Mesenchymal stem cell (in vitro differentiated cells and primary cell): Measurements from ENCODE around the gene NLGN1.

ENCODE experiments used
- DNase-seq: peaks from one replicate; pipeline ENCODE4 v3.0.0-alpha.2; 2013
- H2AFZ ChIP-seq: one replicate; pipeline ENCODE4 v1.6.1; 2013; ENCODE audit warnings: low read depth, mild to moderate bottlenecking, control low read depth, inconsistent platforms, low read length, moderate library complexity
- H2AK5ac ChIP-seq: 2 replicates; pipeline ENCODE4 v1.6.1; 2013; ENCODE audit warnings: low read length, moderate library complexity, mild to moderate bottlenecking, inconsistent platforms; ENCODE audit not compliant: severe bottlenecking
- H2BK120ac ChIP-seq: one replicate; pipeline ENCODE4 v1.6.1; 2013; ENCODE audit warnings: low read depth, mild to moderate bottlenecking, inconsistent platforms, low read length, moderate library complexity
- H2BK12ac ChIP-seq, 2 experiments: one replicate each; pipeline ENCODE4 v1.6.1; 2013; ENCODE audit warnings: inconsistent platforms in 2 of 2, low read length in 2 of 2, mild to moderate bottlenecking in 2 of 2, moderate library complexity in 2 of 2, control low read depth in 1 of 2
- H2BK15ac ChIP-seq: one replicate; pipeline ENCODE4 v1.6.1; 2013; ENCODE audit warnings: mild to moderate bottlenecking, low read depth, inconsistent platforms; ENCODE audit not compliant: poor library complexity, severe bottlenecking
- H2BK5ac ChIP-seq: 2 replicates; pipeline ENCODE4 v1.6.1; 2013; ENCODE audit warnings: low read depth, mild to moderate bottlenecking, low read length, control low read depth, inconsistent platforms; ENCODE audit not compliant: poor library complexity, severe bottlenecking
- H3K14ac ChIP-seq, 2 experiments: one replicate each; pipeline ENCODE4 v1.6.1; 2013; ENCODE audit warnings: inconsistent platforms in 2 of 2, low read length in 2 of 2, control low read depth in 1 of 2, mild to moderate bottlenecking in 1 of 2, moderate library complexity in 1 of 2
- H3K18ac ChIP-seq, 2 experiments: one replicate each; pipeline ENCODE4 v1.6.1; 2013; ENCODE audit warnings: inconsistent platforms in 2 of 2, low read length in 2 of 2, control low read depth in 1 of 2, low read depth in 1 of 2, mild to moderate bottlenecking in 1 of 2
- H3K23ac ChIP-seq, 2 experiments: one replicate each; pipeline ENCODE4 v1.6.1; 2013; ENCODE audit warnings: inconsistent platforms in 2 of 2, low read length in 2 of 2, mild to moderate bottlenecking in 2 of 2, moderate library complexity in 2 of 2, control low read depth in 1 of 2
- H3K27ac ChIP-seq: 2 replicates; pipeline ENCODE4 v1.5.1; 2013; ENCODE audit warnings: mild to moderate bottlenecking, moderate library complexity, low read length, control low read depth, inconsistent platforms; ENCODE audit not compliant: poor library complexity, severe bottlenecking
- H3K27me3 ChIP-seq, 2 experiments: 2 replicates each; pipeline versions ENCODE4 v1.6.1 to v1.7.0; 2013; ENCODE audit warnings: low read length in 2 of 2, mild to moderate bottlenecking in 2 of 2, moderate library complexity in 2 of 2, control low read depth in 1 of 2, inconsistent platforms in 1 of 2; ENCODE audit not compliant: control insufficient read depth in 1 of 2, insufficient read depth in 1 of 2
- H3K36me3 ChIP-seq, 2 experiments: 2 replicates each; pipeline versions ENCODE4 v1.6.1 to v1.7.0; 2013; ENCODE audit warnings: low read length in 2 of 2, control low read depth in 1 of 2, inconsistent platforms in 1 of 2, low read depth in 1 of 2, mild to moderate bottlenecking in 1 of 2; ENCODE audit not compliant: insufficient read depth in 2 of 2, control insufficient read depth in 1 of 2
- H3K4ac ChIP-seq, 2 experiments: one replicate each; pipeline ENCODE4 v1.6.1; 2013; ENCODE audit warnings: inconsistent platforms in 2 of 2, low read length in 2 of 2, mild to moderate bottlenecking in 2 of 2, moderate library complexity in 2 of 2, control low read depth in 1 of 2, low read depth in 1 of 2
- H3K4me1 ChIP-seq: 2 replicates; pipeline ENCODE4 v1.6.1; 2013; ENCODE audit warnings: low read depth, low read length, control low read depth; ENCODE audit not compliant: control insufficient read depth, insufficient read depth
- H3K4me2 ChIP-seq: 2 replicates; pipeline ENCODE4 v1.6.1; 2013; ENCODE audit warnings: low read length, mild to moderate bottlenecking, inconsistent platforms; ENCODE audit not compliant: poor library complexity, severe bottlenecking
- H3K4me3 ChIP-seq, 2 experiments: 2 replicates each; pipeline versions ENCODE4 v1.5.1 to v1.7.0; 2013; ENCODE audit warnings: low read length in 2 of 2, mild to moderate bottlenecking in 2 of 2, control low read depth in 1 of 2, low read depth in 1 of 2; ENCODE audit not compliant: insufficient read depth in 1 of 2
- H3K79me1 ChIP-seq: replicated peaks from 2 replicates; pipeline ENCODE4 v1.6.1; 2013; ENCODE audit warnings: mild to moderate bottlenecking, control low read depth, low read length, inconsistent platforms; ENCODE audit not compliant: poor library complexity, severe bottlenecking
- H3K9ac ChIP-seq: 2 replicates; pipeline ENCODE4 v1.7.0; 2013; ENCODE audit warnings: mild to moderate bottlenecking, low read length, moderate library complexity
- H3K9me3 ChIP-seq: 2 replicates; pipeline ENCODE4 v1.7.0; 2013; ENCODE audit warnings: mild to moderate bottlenecking, low read length; ENCODE audit not compliant: control insufficient read depth
- H4K8ac ChIP-seq: one replicate; pipeline ENCODE4 v1.6.1; 2013; ENCODE audit warnings: inconsistent platforms, mild to moderate bottlenecking, low read length, moderate library complexity
- H4K91ac ChIP-seq: one replicate; pipeline ENCODE4 v1.6.1; 2013; ENCODE audit warnings: mild to moderate bottlenecking, low read length, inconsistent platforms
- WGBS: methylation state at CpG from one replicate; pipeline ENCODE4 v1.1.7; 2013; ENCODE audit warnings: mixed read lengths; 5-methylcytosine and 5-hydroxymethylcytosine counted together

NLGN1 gene

GRCh38 chr3:173501931-173502489, 104.5 kb downstream of the NLGN1 start:
- Histone ChIP-seq H3K9me3 (no peaks in the 10 kb centered on the region), H3K4ac (no peak overlapping the region), H2BK120ac (no peak overlapping the region), H3K4me3 (no peak overlapping the region), H3K4me1 (no peaks in the 10 kb centered on the region), H3K27me3 (no peaks in the 10 kb centered on the region), H2BK12ac (no peak overlapping the region), H3K14ac (no peak overlapping the region), H2BK5ac (no peak overlapping the region), H3K18ac (no peak overlapping the region), H3K9ac (no peak overlapping the region), H3K79me1 (no peaks in the 10 kb centered on the region), H2AFZ (no peak overlapping the region), H3K27ac (no peak overlapping the region), H3K36me3 (no peaks in the 10 kb centered on the region), H2BK15ac (no peak overlapping the region), H3K23ac (no peak overlapping the region), H2AK5ac (no peak overlapping the region), H3K4me2 (no peak overlapping the region), H4K8ac (no peak overlapping the region), H4K91ac (no peak overlapping the region)
- DNase-seq, result peak; percentile 4
- WGBS, result no CpG with 5 or more reads among the region's 1 CpG

- no peak overlapping the region for H3K23ac ChIP-seq
- H2AFZ ChIP-seq, result no peak overlapping the region
- no peak overlapping the region for H3K14ac ChIP-seq
- no peaks in the 10 kb centered on the region for H3K79me1 ChIP-seq
- no peak overlapping the region for H2AK5ac ChIP-seq
- H3K4me3 ChIP-seq, result no peak overlapping the region
- no peak overlapping the region for H3K18ac ChIP-seq
- H4K91ac ChIP-seq, result no peak overlapping the region
- H3K4me1 ChIP-seq, result no peaks in the 10 kb centered on the region
- no peak overlapping the region for H4K8ac ChIP-seq
- H3K9me3 ChIP-seq, result no peaks in the 10 kb centered on the region
- no peak overlapping the region for H3K9ac ChIP-seq
- H3K27ac ChIP-seq, result no peak overlapping the region
- H2BK120ac ChIP-seq, result no peak overlapping the region
- no peaks in the 10 kb centered on the region for H3K27me3 ChIP-seq
- no peak overlapping the region for H2BK12ac ChIP-seq
- DNase-seq, result peak; percentile 48
- H3K36me3 ChIP-seq, result no peaks in the 10 kb centered on the region
- no peak overlapping the region for H2BK5ac ChIP-seq
- H3K4ac ChIP-seq, result no peak overlapping the region
- no peak overlapping the region for H3K4me2 ChIP-seq
- no CpG with 5 or more reads among the region's 4 CpGs for WGBS
- H2BK15ac ChIP-seq, result no peak overlapping the region
These were observed 105.5 kb downstream of the NLGN1 start for GRCh38 chr3:173502983-173503568.

- Histone ChIP-seq H3K4me2 (no peak overlapping the region), H4K8ac (no peak overlapping the region), H3K27me3 (no peaks in the 10 kb centered on the region), H3K4ac (no peak overlapping the region), H3K23ac (no peak overlapping the region), H3K9ac (no peak overlapping the region), H3K79me1 (no peaks in the 10 kb centered on the region), H3K18ac (no peak overlapping the region), H2BK5ac (no peak overlapping the region), H4K91ac (no peak overlapping the region), H2BK12ac (no peak overlapping the region), H2BK120ac (no peak overlapping the region), H2BK15ac (no peak overlapping the region), H3K9me3 (no peaks in the 10 kb centered on the region), H3K4me1 (no peaks in the 10 kb centered on the region), H3K4me3 (no peak overlapping the region), H2AFZ (no peak overlapping the region), H3K27ac (no peak overlapping the region), H3K14ac (no peak overlapping the region), H2AK5ac (no peak overlapping the region), H3K36me3 (no peaks in the 10 kb centered on the region)
- no peak for DNase-seq
- WGBS, result 78% methylated on average over 2 of the region's 4 CpGs
These were observed 113.0 kb downstream of the NLGN1 start for GRCh38 chr3:173510565-173510964.

- no peak overlapping the region for H2BK5ac ChIP-seq
- no peak overlapping the region for H3K9ac ChIP-seq
- no peaks in the 10 kb centered on the region for H3K9me3 ChIP-seq
- H3K4me2 ChIP-seq, result no peak overlapping the region
- no peak for DNase-seq
- H4K8ac ChIP-seq, result no peak overlapping the region
- no peak overlapping the region for H2AK5ac ChIP-seq
- no peak overlapping the region for H2BK15ac ChIP-seq
- no peak overlapping the region for H2BK12ac ChIP-seq
- H3K27me3 ChIP-seq, result no peaks in the 10 kb centered on the region
- no peak overlapping the region for H3K27ac ChIP-seq
- no peak overlapping the region for H3K4me3 ChIP-seq
- H3K18ac ChIP-seq, result no peak overlapping the region
- H3K36me3 ChIP-seq, result no peaks in the 10 kb centered on the region
- H3K14ac ChIP-seq, result no peak overlapping the region
- no peak overlapping the region for H3K4ac ChIP-seq
- no peaks in the 10 kb centered on the region for H3K4me1 ChIP-seq
- H2AFZ ChIP-seq, result no peak overlapping the region
- no peak overlapping the region for H4K91ac ChIP-seq
- H3K23ac ChIP-seq, result no peak overlapping the region
- WGBS, result 17% methylated on average over 1 of the region's 1 CpG
- H3K79me1 ChIP-seq, result no peaks in the 10 kb centered on the region
- H2BK120ac ChIP-seq, result no peak overlapping the region
These were observed 115.6 kb downstream of the NLGN1 start for GRCh38 chr3:173513123-173513522.
